ENCODE data around the gene ATP6V1D. TPM values are rescaled to one million over a fixed set of nuclear protein-coding genes. Genes with fewer than 3 reads are reported as not detected.
"Not testable (repeated sequence)": the region's sequence is repeated elsewhere in the genome, so short reads cannot be mapped to it uniquely, and the experiment has no call there.

ATP6V1D gene
- total RNA-seq, 1 donor from 2014 or later, result 105 TPM

DNA sequence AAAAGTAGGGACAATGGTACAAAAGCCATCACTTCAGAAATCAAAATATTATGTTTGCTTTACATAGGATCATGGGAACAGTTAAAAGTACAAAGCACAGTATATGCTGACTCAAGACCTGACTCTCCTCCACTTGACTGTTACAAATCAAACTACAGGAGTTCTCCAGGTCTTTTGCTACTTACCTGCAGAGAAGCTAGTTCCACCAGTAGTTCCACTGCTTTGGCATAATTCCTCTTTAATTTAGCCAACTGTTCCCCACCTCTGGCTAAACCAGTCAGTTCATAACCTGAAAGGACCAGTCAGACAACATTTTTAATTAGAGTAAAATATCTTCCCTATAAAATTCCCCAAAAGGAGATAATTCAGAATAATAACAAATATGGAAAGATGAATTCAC is 14.0 kb downstream of the ATP6V1D start:
- Mint-ChIP-seq H3K9me3 (ENCODE audit: unreplicated experiment) (no peaks in the 10 kb centered on the region), H3K4me3 (ENCODE audit: unreplicated experiment) (no peak overlapping the region), H3K4me1 (ENCODE audit: low read depth, unreplicated experiment) (no peaks in the 10 kb centered on the region), H3K36me3 (ENCODE audit: low read depth, unreplicated experiment) (peaks cover 22% of the 10 kb centered on the region), H3K27ac (ENCODE audit: unreplicated experiment) (no peak overlapping the region), H3K27me3 (ENCODE audit: low read depth, unreplicated experiment) (no peaks in the 10 kb centered on the region)
- Histone ChIP-seq H3K9ac (ENCODE audit: low read length) (no peak overlapping the region), H3K36me3 (ENCODE audit: insufficient read depth, low read length) (peaks cover 58% of the 10 kb centered on the region), H4K20me1 (ENCODE audit: insufficient read depth, low read length) (peaks cover 5% of the 10 kb centered on the region), H3K27ac (ENCODE audit: low read depth, low read length) (no peak overlapping the region), H3K27me3 (ENCODE audit: insufficient read depth, low read length) (no peaks in the 10 kb centered on the region), H3K4me2 (ENCODE audit: low read length) (no peak overlapping the region), H3K4me3 (ENCODE audit: insufficient read depth, low read depth, low read length) (no peak overlapping the region), H3K9me3 (ENCODE audit: insufficient read depth, low read depth, low read length) (no peaks in the 10 kb centered on the region), H2AFZ (ENCODE audit: low read depth, low read length) (no peak overlapping the region), H3K79me2 (ENCODE audit: insufficient read depth, low read length) (peaks cover 2% of the 10 kb centered on the region), H3K4me1 (ENCODE audit: insufficient read depth, low read length) (no peaks in the 10 kb centered on the region)
- DNase-seq (ENCODE audit: low read depth) (no peak), FAIRE-seq (no peak)
- TF ChIP-seq, protein P1, sequence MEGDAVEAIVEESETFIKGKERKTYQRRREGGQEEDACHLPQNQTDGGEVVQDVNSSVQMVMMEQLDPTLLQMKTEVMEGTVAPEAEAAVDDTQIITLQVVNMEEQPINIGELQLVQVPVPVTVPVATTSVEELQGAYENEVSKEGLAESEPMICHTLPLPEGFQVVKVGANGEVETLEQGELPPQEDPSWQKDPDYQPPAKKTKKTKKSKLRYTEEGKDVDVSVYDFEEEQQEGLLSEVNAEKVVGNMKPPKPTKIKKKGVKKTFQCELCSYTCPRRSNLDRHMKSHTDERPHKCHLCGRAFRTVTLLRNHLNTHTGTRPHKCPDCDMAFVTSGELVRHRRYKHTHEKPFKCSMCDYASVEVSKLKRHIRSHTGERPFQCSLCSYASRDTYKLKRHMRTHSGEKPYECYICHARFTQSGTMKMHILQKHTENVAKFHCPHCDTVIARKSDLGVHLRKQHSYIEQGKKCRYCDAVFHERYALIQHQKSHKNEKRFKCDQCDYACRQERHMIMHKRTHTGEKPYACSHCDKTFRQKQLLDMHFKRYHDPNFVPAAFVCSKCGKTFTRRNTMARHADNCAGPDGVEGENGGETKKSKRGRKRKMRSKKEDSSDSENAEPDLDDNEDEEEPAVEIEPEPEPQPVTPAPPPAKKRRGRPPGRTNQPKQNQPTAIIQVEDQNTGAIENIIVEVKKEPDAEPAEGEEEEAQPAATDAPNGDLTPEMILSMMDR (IDR thresholded peaks at IDR 0.05; ENCODE audit: insufficient read depth, low read depth, low read length), result no peak
- no peak for TF ChIP-seq EZH2 (IDR thresholded peaks at IDR 0.05; ENCODE audit: insufficient read depth, low read length)

DNA sequence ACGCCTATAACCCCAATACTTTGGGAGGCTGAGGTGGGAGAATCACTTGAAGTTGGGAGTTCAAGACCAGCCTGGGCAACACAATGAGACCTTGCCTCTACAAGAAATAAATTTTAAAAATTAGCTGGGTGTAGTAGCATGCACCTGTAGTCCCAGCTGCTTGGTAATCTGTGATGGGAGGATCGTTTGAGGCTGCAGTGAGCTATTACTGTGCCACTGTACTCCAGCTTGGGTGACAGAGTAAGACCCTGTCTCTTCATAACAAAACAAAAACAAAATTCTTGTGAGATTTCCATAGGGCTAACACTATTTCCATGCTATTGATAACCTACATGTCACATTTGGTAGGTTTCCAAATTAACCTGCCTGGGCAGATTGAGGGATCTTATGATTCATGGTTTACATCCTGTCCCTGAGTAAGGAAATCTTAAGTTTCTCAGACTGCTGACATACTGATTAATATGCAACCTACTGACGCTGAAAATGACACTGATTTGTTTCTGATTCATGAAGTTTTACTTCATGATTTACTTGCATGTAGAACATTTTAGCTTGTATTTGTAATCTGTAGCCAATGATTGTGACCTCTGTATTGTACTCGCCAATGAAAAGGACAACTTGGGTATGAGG is 15.9 kb downstream of the ATP6V1D start:
- no peak for FAIRE-seq
- peaks cover 5% of the 10 kb centered on the region for H4K20me1 ChIP-seq (ENCODE audit: insufficient read depth, low read length)

DNA sequence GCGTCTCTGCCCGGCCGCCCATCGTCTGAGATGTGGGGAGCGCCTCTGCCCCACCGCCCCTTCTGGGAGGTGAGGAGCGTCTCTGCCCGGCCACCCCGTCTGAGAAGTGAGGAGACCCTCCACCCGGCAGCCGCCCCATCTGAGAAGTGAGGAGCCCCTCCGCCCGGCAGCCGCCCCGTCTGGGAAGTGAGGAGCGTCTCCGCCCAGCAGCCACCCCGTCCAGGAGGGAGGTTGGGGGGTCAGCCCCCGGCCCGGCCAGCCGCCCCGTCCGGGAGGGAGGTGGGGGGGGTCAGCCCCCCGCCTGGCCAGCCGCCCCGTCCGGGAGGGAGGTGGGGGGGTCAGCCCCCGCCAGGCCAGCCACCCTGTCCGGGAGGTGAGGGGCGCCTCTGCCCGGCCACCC is 18.4 kb downstream of the ATP6V1D start:
- H3K4me2 ChIP-seq (ENCODE audit: low read length); H3K27ac ChIP-seq (ENCODE audit: low read depth, low read length); H3K4me3 Mint-ChIP-seq (ENCODE audit: unreplicated experiment); H3K9me3 Mint-ChIP-seq (ENCODE audit: unreplicated experiment); H3K4me1 ChIP-seq (ENCODE audit: insufficient read depth, low read length); H3K27me3 Mint-ChIP-seq (ENCODE audit: low read depth, unreplicated experiment); H3K27me3 ChIP-seq (ENCODE audit: insufficient read depth, low read length); H4K20me1 ChIP-seq (ENCODE audit: insufficient read depth, low read length); FAIRE-seq; H3K79me2 ChIP-seq (ENCODE audit: insufficient read depth, low read length); H2AFZ ChIP-seq (ENCODE audit: low read depth, low read length); H3K9me3 ChIP-seq (ENCODE audit: insufficient read depth, low read depth, low read length); H3K9ac ChIP-seq (ENCODE audit: low read length); H3K4me3 ChIP-seq (ENCODE audit: insufficient read depth, low read depth, low read length); DNase-seq (ENCODE audit: low read depth); H3K27ac Mint-ChIP-seq (ENCODE audit: unreplicated experiment); H3K4me1 Mint-ChIP-seq (ENCODE audit: low read depth, unreplicated experiment): not testable (repeated sequence)
- peaks cover 62% of the 10 kb centered on the region for H3K36me3 ChIP-seq (ENCODE audit: insufficient read depth, low read length)
- peaks cover 16% of the 10 kb centered on the region for H3K36me3 Mint-ChIP-seq (ENCODE audit: low read depth, unreplicated experiment)

More for the DNA sequence above, 15.9 kb downstream of the ATP6V1D start:
- H3K4me3 ChIP-seq (ENCODE audit: insufficient read depth, low read depth, low read length), result no peak overlapping the region
- H3K27me3 Mint-ChIP-seq (ENCODE audit: low read depth, unreplicated experiment), result no peaks in the 10 kb centered on the region
- H3K4me1 Mint-ChIP-seq (ENCODE audit: low read depth, unreplicated experiment), result no peaks in the 10 kb centered on the region
- no peaks in the 10 kb centered on the region for H3K4me1 ChIP-seq (ENCODE audit: insufficient read depth, low read length)
- no peaks in the 10 kb centered on the region for H3K9me3 Mint-ChIP-seq (ENCODE audit: unreplicated experiment)
- H3K9me3 ChIP-seq (ENCODE audit: insufficient read depth, low read depth, low read length), result no peaks in the 10 kb centered on the region
- no peak for TF ChIP-seq EZH2 (IDR thresholded peaks at IDR 0.05; ENCODE audit: insufficient read depth, low read length)
- TF ChIP-seq, protein P1 (IDR thresholded peaks at IDR 0.05; ENCODE audit: insufficient read depth, low read depth, low read length), result no peak
- H3K4me3 Mint-ChIP-seq (ENCODE audit: unreplicated experiment), result no peak overlapping the region
- no peak overlapping the region for H3K27ac ChIP-seq (ENCODE audit: low read depth, low read length)
- H3K27me3 ChIP-seq (ENCODE audit: insufficient read depth, low read length), result no peaks in the 10 kb centered on the region
- H3K79me2 ChIP-seq (ENCODE audit: insufficient read depth, low read length), result peaks cover 2% of the 10 kb centered on the region
- peaks cover 54% of the 10 kb centered on the region for H3K36me3 ChIP-seq (ENCODE audit: insufficient read depth, low read length)
- DNase-seq (ENCODE audit: low read depth), result no peak
- H3K27ac Mint-ChIP-seq (ENCODE audit: unreplicated experiment), result no peak overlapping the region
- H2AFZ ChIP-seq (ENCODE audit: low read depth, low read length), result no peak overlapping the region
- H3K36me3 Mint-ChIP-seq (ENCODE audit: low read depth, unreplicated experiment), result peaks cover 22% of the 10 kb centered on the region
- no peak overlapping the region for H3K9ac ChIP-seq (ENCODE audit: low read length)
- H3K4me2 ChIP-seq (ENCODE audit: low read length), result no peak overlapping the region
